Tibial artery (tissue), 4 donors: ENCODE data around the gene ROR1.

Source experiments
- DNase-seq, 2 donors: peaks; one replicate each; pipeline ENCODE4 v3.0.0-alpha.2; 2019
- H3K27ac ChIP-seq, 2 donors: fragments of 200-600 bp; sonication (generic) in 1 of 2; 1 replicate in 1 of 2; 2 replicates in 1 of 2; pipeline ENCODE4 v1.5.1; 2018 to 2019; ENCODE audit warnings: mild to moderate bottlenecking in 1 of 2
- H3K27me3 ChIP-seq, 2 donors: fragments of 200-600 bp; sonication (generic) in 1 of 2; one replicate each; pipeline versions ENCODE4 v1.5.1 to v1.6.0; 2016 to 2019
- H3K36me3 ChIP-seq, 3 donors: fragments of 200-600 bp; sonication (generic) in 2 of 3; one replicate each; pipeline ENCODE4 v1.5.1; 2016 to 2019; ENCODE audit warnings: mild to moderate bottlenecking in 2 of 3
- H3K4me1 ChIP-seq, 4 donors: fragments of 200-600 bp; sonication (generic) in 2 of 4; 1 replicate in 3 of 4; 2 replicates in 1 of 4; pipeline ENCODE4 v1.5.1; 2016 to 2019
- H3K4me3 ChIP-seq, 2 donors: fragments of 200-600 bp; sonication (generic) in 1 of 2; 1 replicate in 1 of 2; 2 replicates in 1 of 2; pipeline ENCODE4 v1.5.1; 2018 to 2019; ENCODE audit warnings: mild to moderate bottlenecking in 2 of 2
- H3K9me3 ChIP-seq, 3 donors: fragments of 200-600 bp; sonication (generic) in 1 of 3; one replicate each; pipeline ENCODE4 v1.5.1; 2016 to 2019
- intact Hi-C: fragments of 100-400 bp; cut with DNase I; formaldehyde crosslinking; loops from one replicate; pipeline ENCODE4 v1.15.0; 2023; ENCODE audit warnings: low total_unique reads
- TF ChIP-seq, protein P1 (sequence below), 2 experiments: fragments of 200-600 bp in 1 of 2; fragments of 450-650 bp in 1 of 2; IDR thresholded peaks; one replicate each; pipeline ENCODE4 v1.5.1; 2017 to 2019; ENCODE audit warnings: antibody characterized with exemption in 2 of 2, mild to moderate bottlenecking in 1 of 2, moderate library complexity in 1 of 2

The ROR1 gene

DNA sequence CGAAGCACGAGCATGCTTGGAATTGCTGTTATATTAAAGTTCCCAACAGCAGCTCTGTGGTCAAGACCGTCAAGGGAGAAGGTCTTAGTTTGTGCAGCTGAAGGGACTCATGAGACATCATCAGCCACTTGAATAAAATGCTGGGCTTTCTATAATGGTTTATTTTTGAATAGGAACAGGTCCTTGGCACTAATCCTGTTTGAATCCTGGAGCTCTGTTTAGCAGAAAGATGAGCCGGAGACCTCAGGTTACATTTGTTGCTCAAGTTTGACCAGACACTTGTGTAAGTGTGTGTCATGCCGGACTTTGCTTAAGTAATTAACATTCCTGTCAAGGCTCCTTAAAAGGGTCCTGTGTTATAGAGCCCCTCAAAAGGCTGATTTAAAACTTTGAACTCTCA lies 186.5 kb downstream of the ROR1 start:
- intact Hi-C loops: no loop called here
- no peak overlapping the region for H3K27ac ChIP-seq

DNA sequence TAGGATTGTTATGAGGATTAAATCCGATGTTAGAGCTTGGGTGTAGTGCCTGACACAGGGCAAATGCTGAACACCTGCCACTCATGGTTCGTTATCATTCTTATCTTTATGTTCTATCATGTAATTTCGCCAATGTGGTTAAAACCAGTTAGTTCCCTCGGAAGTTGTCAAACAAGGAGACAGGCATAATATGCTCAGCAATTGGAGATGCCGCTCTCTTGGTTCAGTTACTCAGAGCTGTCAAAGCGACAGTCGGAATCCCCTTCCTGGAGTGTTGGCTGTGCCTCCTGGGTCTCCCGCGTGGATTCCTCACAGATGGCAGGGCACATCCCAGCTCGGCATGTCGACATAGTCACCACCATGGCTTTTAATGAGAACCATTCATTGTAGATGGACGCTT lies 192.2 kb downstream of the ROR1 start:
- Histone ChIP-seq H3K9me3 (no peaks in the 10 kb centered on the region), H3K27ac (peak overlapping the region; percentile 2 to 34), H3K4me1 (peaks cover 0 to 60% (median 22%) of the 10 kb centered on the region in 4 donors), H3K36me3 (no peaks in the 10 kb centered on the region), H3K4me3 (no peak overlapping the region), H3K27me3 (no peaks in the 10 kb centered on the region)
- DNase-seq: no peak
- TF ChIP-seq, protein P1, sequence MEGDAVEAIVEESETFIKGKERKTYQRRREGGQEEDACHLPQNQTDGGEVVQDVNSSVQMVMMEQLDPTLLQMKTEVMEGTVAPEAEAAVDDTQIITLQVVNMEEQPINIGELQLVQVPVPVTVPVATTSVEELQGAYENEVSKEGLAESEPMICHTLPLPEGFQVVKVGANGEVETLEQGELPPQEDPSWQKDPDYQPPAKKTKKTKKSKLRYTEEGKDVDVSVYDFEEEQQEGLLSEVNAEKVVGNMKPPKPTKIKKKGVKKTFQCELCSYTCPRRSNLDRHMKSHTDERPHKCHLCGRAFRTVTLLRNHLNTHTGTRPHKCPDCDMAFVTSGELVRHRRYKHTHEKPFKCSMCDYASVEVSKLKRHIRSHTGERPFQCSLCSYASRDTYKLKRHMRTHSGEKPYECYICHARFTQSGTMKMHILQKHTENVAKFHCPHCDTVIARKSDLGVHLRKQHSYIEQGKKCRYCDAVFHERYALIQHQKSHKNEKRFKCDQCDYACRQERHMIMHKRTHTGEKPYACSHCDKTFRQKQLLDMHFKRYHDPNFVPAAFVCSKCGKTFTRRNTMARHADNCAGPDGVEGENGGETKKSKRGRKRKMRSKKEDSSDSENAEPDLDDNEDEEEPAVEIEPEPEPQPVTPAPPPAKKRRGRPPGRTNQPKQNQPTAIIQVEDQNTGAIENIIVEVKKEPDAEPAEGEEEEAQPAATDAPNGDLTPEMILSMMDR (IDR thresholded peaks at IDR 0.05): no peak
- intact Hi-C loops: no loop called here

More for the DNA sequence above, 186.5 kb downstream of the ROR1 start:
- Histone ChIP-seq H3K9me3 (no peaks in the 10 kb centered on the region), H3K4me1 (peaks cover 0 to 48% (median 15%) of the 10 kb centered on the region in 4 donors), H3K4me3 (no peak overlapping the region), H3K27me3 (no peaks in the 10 kb centered on the region), H3K36me3 (no peaks in the 10 kb centered on the region)
- TF ChIP-seq, protein P1 (IDR thresholded peaks at IDR 0.05): no peak
- no peak for DNase-seq

DNA sequence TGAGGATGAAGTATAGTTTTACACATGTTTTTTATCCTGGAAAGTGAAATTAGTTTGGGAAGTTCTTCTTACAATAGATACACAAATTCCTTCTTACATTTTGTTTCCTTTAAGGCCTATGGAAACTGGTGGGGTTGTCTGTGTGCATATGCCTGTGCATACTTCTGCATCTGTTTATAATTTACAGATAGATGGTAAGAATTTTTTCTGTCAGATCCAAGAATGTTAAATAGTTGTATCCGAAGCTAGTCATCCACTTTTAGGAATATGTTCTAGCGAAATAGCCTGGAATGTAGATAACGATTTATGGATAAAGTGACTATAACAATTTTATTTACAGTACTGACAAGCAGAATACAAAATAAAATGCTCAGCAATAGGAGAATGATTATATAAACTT lies 194.1 kb downstream of the ROR1 start:
- no peak for DNase-seq
- TF ChIP-seq, protein P1 (IDR thresholded peaks at IDR 0.05): no peak
- intact Hi-C loops: no loop called here
- H3K9me3 ChIP-seq: no peaks in the 10 kb centered on the region
- peaks cover 0 to 71% (median 27%) of the 10 kb centered on the region in 4 donors for H3K4me1 ChIP-seq
- no peaks in the 10 kb centered on the region for H3K27me3 ChIP-seq
- H3K36me3 ChIP-seq: no peaks in the 10 kb centered on the region
- H3K4me3 ChIP-seq: no peak overlapping the region
- H3K27ac ChIP-seq: peak overlapping the region in 1 of 2 donors; percentile 67

DNA sequence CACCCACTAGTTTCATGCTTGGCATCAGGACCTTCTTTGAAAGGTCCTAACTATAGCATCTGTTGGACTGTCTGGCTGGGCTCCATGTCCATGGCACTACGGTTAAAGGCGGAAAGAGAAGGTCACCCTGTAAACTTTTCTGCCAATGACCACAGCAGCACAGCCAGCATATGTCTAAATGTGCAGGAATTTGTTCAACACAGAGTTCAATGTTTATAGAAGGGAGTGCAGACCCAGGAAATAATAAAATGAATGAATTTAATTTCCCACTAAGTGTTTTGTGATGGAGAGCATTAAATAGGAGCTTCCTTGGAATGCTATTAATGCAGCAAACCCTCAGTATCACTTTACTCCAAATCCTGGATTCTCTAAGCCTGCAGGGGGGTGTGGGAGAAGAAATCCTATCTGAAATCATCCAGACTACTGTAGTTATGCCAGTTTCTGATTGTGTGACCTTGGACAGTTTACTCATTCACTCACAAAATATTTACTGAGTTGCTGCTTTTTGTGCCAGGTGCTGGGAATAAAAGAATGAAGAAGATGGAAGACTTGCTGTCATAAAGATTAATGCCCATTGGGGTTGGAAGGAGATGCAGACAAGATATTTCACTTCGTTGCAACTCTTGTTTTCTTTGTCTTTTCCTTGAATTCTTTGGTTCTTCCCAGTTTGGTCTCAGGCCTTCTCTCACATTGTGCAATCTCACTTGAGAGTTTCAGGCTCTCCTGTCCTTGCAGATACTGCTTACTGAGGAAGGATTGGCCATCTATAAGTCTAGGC lies 195.0 kb downstream of the ROR1 start:
- DNase-seq: peak in 1 of 2 donors; percentile 84
- TF ChIP-seq, protein P1 (IDR thresholded peaks at IDR 0.05): no peak
- peaks cover 0 to 71% (median 27%) of the 10 kb centered on the region in 4 donors for H3K4me1 ChIP-seq
- intact Hi-C loops: no loop called here
- no peak overlapping the region for H3K4me3 ChIP-seq
- H3K9me3 ChIP-seq: no peaks in the 10 kb centered on the region
- H3K36me3 ChIP-seq: no peaks in the 10 kb centered on the region
- peak overlapping the region; percentile 53 to 67 for H3K27ac ChIP-seq
- no peaks in the 10 kb centered on the region for H3K27me3 ChIP-seq

DNA sequence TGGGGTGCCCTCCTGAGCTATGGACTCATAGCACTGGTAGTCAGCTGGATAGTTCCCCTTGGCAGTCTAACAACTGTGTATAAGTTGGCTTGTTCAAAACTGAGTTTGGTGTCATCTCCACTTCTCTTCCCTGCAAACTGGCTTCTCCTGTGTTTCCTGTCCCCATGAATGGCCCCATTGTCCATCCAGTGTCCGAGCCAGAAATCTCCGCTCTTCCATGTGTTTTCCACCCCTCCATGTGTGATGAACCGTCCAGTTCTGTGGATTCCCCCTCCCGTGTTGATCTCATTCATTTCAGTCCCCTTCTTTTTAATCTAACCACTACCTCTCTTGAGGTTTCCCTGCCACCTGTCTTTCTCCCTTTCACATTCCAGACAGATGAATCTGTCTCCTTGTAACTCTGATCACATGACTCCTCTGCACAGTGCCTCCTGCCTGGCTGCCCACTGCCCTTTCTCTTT lies 195.7 kb downstream of the ROR1 start:
- Histone ChIP-seq H3K4me1 (peaks cover 0 to 73% (median 29%) of the 10 kb centered on the region in 4 donors), H3K36me3 (no peaks in the 10 kb centered on the region), H3K4me3 (no peak overlapping the region), H3K27ac (peak overlapping the region; percentile 53 to 67), H3K27me3 (no peaks in the 10 kb centered on the region), H3K9me3 (no peaks in the 10 kb centered on the region)
- TF ChIP-seq, protein P1 (IDR thresholded peaks at IDR 0.05): no peak
- intact Hi-C loops: no loop called here
- DNase-seq: no peak
